ENCODE measurements around the gene GSTA3. TPM values are rescaled to one million over a fixed set of nuclear protein-coding genes. Genes with fewer than 3 reads are reported as not detected.

Gene GSTA3
- total and polyA plus RNA-seq, 8 donors: not detected

- DNase-seq (peak; percentile 62 to 81 (median 65)), FAIRE-seq (peak; percentile 41), ATAC-seq (peak; percentile 99 to 100 (median 100))
- H3K9me3 ChIP-seq: no peaks in the 10 kb centered on the region
- intact Hi-C loops (cut with DNase I): no loop called here
- H3K27ac ChIP-seq: peak overlapping the region; percentile 20 to 79 (median 46)
- H3K4me3 ChIP-seq: peak overlapping the region; percentile 17 to 56 (median 40)
- no peaks in the 10 kb centered on the region for H3K4me1 ChIP-seq
- peak; percentile 65 to 88 (median 82) for TF ChIP-seq CTCF (IDR thresholded peaks at IDR 0.05)
- H3K36me3 ChIP-seq: no peaks in the 10 kb centered on the region
- H3K27me3 ChIP-seq: no peaks in the 10 kb centered on the region
- 6 to 7% methylated on average over 18 of the region's 18 CpGs for WGBS, 2 donors
Measured at GRCh38 chr6:52881996-52882841, 27.3 kb downstream of the GSTA3 start.

- Histone ChIP-seq H3K27me3 (no peaks in the 10 kb centered on the region), H3K4me1 (no peaks in the 10 kb centered on the region), H3K36me3 (no peaks in the 10 kb centered on the region), H3K27ac (peak overlapping the region in 1 of 4 donors; percentile 79), H3K4me3 (peak overlapping the region in 3 of 4 donors; percentile 28 to 56 (median 52)), H3K9me3 (no peaks in the 10 kb centered on the region)
- WGBS, 2 donors: 30 to 48% methylated on average over 4 of the region's 4 CpGs
- no peak for DNase-seq
- ATAC-seq: peak in 3 of 4 donors; percentile 34 to 43 (median 42)
- intact Hi-C loops (cut with DNase I): no loop called here
- FAIRE-seq: no peak
- TF ChIP-seq CTCF (IDR thresholded peaks at IDR 0.05): no peak
Measured at GRCh38 chr6:52881662-52881995, 27.9 kb downstream of the GSTA3 start.

- Histone ChIP-seq H3K9me3 (no peaks in the 10 kb centered on the region), H3K27ac (no peak overlapping the region), H3K27me3 (no peaks in the 10 kb centered on the region), H3K4me1 (no peaks in the 10 kb centered on the region), H3K4me3 (no peak overlapping the region), H3K36me3 (no peaks in the 10 kb centered on the region)
- FAIRE-seq: no peak
- no peak for DNase-seq
- intact Hi-C loops (cut with DNase I): loop anchor here in 1 of 3 donors (10.0 kb wide), 1 partner anchor 117 kb away; the partner anchor contains the start of gene GSTA4
- no peak for ATAC-seq
- TF ChIP-seq CTCF (IDR thresholded peaks at IDR 0.05): no peak
- 65 to 73% methylated on average over 2 of the region's 2 CpGs for WGBS, 2 donors
Measured at GRCh38 chr6:52877786-52878185, 31.7 kb downstream of the GSTA3 start.

- no peak overlapping the region for H3K27ac ChIP-seq
- H3K4me3 ChIP-seq: no peak overlapping the region
- TF ChIP-seq CTCF (IDR thresholded peaks at IDR 0.05): no peak
- no peaks in the 10 kb centered on the region for H3K27me3 ChIP-seq
- H3K36me3 ChIP-seq: no peaks in the 10 kb centered on the region
- H3K4me1 ChIP-seq: no peaks in the 10 kb centered on the region
- H3K9me3 ChIP-seq: no peaks in the 10 kb centered on the region
- WGBS, 2 donors: 71 to 80% methylated on average over 3 of the region's 3 CpGs
- ATAC-seq (peak in 1 of 4 donors; percentile 30), DNase-seq (no peak), FAIRE-seq (no peak)
- intact Hi-C loops (cut with DNase I): loop anchor here in 1 of 3 donors (10.0 kb wide), 1 partner anchor 118 kb away; the partner anchor contains the start of gene GSTA4
Measured at GRCh38 chr6:52877168-52877567, 32.3 kb downstream of the GSTA3 start.

Data from pancreas (tissue), 10 donors.